HepG2 (cell line): ENCODE data around the gene PIP4K2B. TPM values are rescaled to one million over a fixed set of nuclear protein-coding genes. Genes with fewer than 3 reads are reported as not detected.

Experiments
- ARNT ChIP-seq: fragments of 450-650 bp; IDR thresholded peaks from 2 replicates; pipeline ENCODE4 v1.6.1; 2017
- EED ChIP-seq: sonication (generic); formaldehyde crosslinking; IDR thresholded peaks from 2 replicates; pipeline ENCODE4 v1.5.0; 2020; ENCODE audit warnings: mild to moderate bottlenecking, missing genetic modification reagents
- GLI4 ChIP-seq: sonication (generic); formaldehyde crosslinking; IDR thresholded peaks from 2 replicates; pipeline ENCODE4 v1.5.1; 2020; ENCODE audit warnings: missing genetic modification reagents, mild to moderate bottlenecking, moderate library complexity, borderline replicate concordance
- KMT2B ChIP-seq: IDR thresholded peaks from 2 replicates; pipeline ENCODE4 v1.6.1; 2016; ENCODE audit warnings: missing genetic modification reagents, missing compliant biosample characterization
- NCOA5 ChIP-seq: sonication (generic); formaldehyde crosslinking; IDR thresholded peaks from 2 replicates; pipeline ENCODE4 v1.4.0; 2020; ENCODE audit warnings: missing genetic modification reagents
- ONECUT2 ChIP-seq: sonication (generic); formaldehyde crosslinking; IDR thresholded peaks from 2 replicates; pipeline ENCODE4 v1.4.0; 2020; ENCODE audit warnings: missing genetic modification reagents
- ZNF260 ChIP-seq: sonication (generic); formaldehyde crosslinking; IDR thresholded peaks from 2 replicates; pipeline ENCODE4 v1.4.0; 2020; ENCODE audit warnings: missing genetic modification reagents, low read depth, mild to moderate bottlenecking, borderline replicate concordance
- ZNF264 ChIP-seq: sonication (generic); formaldehyde crosslinking; IDR thresholded peaks from 2 replicates; pipeline ENCODE4 v1.4.0; 2020; ENCODE audit warnings: missing genetic modification reagents
- ZNF431 ChIP-seq: sonication (generic); formaldehyde crosslinking; IDR thresholded peaks from 2 replicates; pipeline ENCODE4 v1.9.0; 2022; ENCODE audit warnings: missing genetic modification reagents, low read depth, mild to moderate bottlenecking, borderline replicate concordance
- ZNF670 ChIP-seq: sonication (generic); formaldehyde crosslinking; IDR thresholded peaks from 2 replicates; pipeline ENCODE4 v1.8.0; 2022; ENCODE audit warnings: mild to moderate bottlenecking, missing genetic modification reagents, borderline replicate concordance
- ZSCAN21 ChIP-seq: sonication (generic); formaldehyde crosslinking; IDR thresholded peaks from 2 replicates; pipeline ENCODE4 v1.8.0; 2022; ENCODE audit warnings: mild to moderate bottlenecking, missing genetic modification reagents, moderate library complexity, borderline replicate concordance
- polyA plus RNA-seq, 8 experiments: library from polyadenylated mRNA; depleted of rRNA in 3 of 8; stranded (reverse) in 7 of 8; unstranded in 1 of 8; fragments of >200 nt; fragmentation: Illumina TruSeq in 4 of 8; extraction: Trizol in 4 of 8; gene quantifications; 2 replicates each; pipeline versions ENCODE4 v1.2.1 to v1.2.3, GENCODE V29; 2011 to 2016; ENCODE audit warnings: low read depth in 4 of 8, missing spikeins in 1 of 8, mixed read lengths in 1 of 8; ENCODE audit not compliant: insufficient read depth in 1 of 8
- total RNA-seq, 5 experiments: library from RNA; depleted of rRNA; stranded (reverse); fragments of >200 nt; fragmentation: Illumina TruSeq; extraction: Trizol; gene quantifications; 2 replicates each; pipeline ENCODE4 v1.2.3, GENCODE V29; 2016; ENCODE audit warnings: low read depth in 1 of 5
- TF ChIP-seq, protein P1 (sequence below): sonication (generic); formaldehyde crosslinking; IDR thresholded peaks from 2 replicates; pipeline ENCODE4 v1.4.0; 2020; ENCODE audit warnings: low read depth, missing genetic modification reagents
- TF ChIP-seq, protein P2 (sequence below): IDR thresholded peaks from 2 replicates; pipeline ENCODE4 v1.6.1; 2016; ENCODE audit warnings: mild to moderate bottlenecking
- TF ChIP-seq, protein P3 (sequence below): sonication (generic); formaldehyde crosslinking; IDR thresholded peaks from 2 replicates; pipeline ENCODE4 v1.5.0; 2020; ENCODE audit warnings: missing genetic modification reagents
- TF ChIP-seq, protein P4 (sequence below): sonication (generic); formaldehyde crosslinking; IDR thresholded peaks from 2 replicates; pipeline ENCODE4 v1.5.0; 2020; ENCODE audit warnings: mild to moderate bottlenecking, missing genetic modification reagents

Gene PIP4K2B
- total and polyA plus RNA-seq, 2 of the 13 experiments (the other 11 are each of a cell fraction or from before 2014, with no cell fraction given): 20.4 to 54.0 TPM

DNA sequence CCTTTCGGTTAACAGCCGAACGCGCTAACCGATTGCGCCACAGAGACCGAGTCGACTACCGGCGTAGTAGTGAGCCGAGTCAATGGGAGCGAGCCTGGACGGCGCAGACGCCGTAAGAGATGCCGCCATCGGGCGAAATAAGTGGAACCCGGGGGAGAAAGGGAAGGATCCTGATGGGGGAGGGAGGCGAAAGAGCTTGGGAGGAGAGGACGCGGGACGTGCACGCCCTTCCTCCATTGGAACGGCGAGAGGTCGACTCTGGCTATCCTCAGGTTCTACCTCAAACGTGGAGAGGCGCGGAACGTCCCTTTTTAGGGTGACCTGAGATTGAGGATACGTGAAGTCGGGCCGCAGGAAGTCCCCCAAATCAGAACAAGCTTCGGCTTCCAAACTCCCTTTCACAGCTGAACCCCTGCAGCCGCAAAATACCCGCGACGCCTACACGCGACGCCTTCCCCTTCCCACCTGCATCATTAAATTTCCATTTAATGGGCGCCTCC is 47.5 kb downstream of the PIP4K2B start (continued):
- peak; percentile 73 for TF ChIP-seq ZNF431
- TF ChIP-seq ZNF260 (CRISPR knock-in tag): no peak; the same call in 1 of the 2 replicates
- TF ChIP-seq ZNF670 (CRISPR knock-in tag): no peak
- TF ChIP-seq ZSCAN21 (CRISPR knock-in tag): peak; percentile 37; the same call in 1 of the 2 replicates
- TF ChIP-seq, protein P1, sequence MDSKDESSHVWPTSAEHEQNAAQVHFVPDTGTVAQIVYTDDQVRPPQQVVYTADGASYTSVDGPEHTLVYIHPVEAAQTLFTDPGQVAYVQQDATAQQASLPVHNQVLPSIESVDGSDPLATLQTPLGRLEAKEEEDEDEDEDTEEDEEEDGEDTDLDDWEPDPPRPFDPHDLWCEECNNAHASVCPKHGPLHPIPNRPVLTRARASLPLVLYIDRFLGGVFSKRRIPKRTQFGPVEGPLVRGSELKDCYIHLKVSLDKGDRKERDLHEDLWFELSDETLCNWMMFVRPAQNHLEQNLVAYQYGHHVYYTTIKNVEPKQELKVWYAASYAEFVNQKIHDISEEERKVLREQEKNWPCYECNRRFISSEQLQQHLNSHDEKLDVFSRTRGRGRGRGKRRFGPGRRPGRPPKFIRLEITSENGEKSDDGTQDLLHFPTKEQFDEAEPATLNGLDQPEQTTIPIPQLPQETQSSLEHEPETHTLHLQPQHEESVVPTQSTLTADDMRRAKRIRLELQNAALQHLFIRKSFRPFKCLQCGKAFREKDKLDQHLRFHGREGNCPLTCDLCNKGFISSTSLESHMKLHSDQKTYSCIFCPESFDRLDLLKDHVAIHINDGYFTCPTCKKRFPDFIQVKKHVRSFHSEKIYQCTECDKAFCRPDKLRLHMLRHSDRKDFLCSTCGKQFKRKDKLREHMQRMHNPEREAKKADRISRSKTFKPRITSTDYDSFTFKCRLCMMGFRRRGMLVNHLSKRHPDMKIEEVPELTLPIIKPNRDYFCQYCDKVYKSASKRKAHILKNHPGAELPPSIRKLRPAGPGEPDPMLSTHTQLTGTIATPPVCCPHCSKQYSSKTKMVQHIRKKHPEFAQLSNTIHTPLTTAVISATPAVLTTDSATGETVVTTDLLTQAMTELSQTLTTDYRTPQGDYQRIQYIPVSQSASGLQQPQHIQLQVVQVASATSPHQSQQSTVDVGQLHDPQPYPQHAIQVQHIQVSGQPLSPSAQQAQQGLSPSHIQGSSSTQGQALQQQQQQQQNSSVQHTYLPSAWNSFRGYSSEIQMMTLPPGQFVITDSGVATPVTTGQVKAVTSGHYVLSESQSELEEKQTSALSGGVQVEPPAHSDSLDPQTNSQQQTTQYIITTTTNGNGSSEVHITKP: peak; percentile 62; the same call in 1 of the 2 replicates
- TF ChIP-seq, protein P2, sequence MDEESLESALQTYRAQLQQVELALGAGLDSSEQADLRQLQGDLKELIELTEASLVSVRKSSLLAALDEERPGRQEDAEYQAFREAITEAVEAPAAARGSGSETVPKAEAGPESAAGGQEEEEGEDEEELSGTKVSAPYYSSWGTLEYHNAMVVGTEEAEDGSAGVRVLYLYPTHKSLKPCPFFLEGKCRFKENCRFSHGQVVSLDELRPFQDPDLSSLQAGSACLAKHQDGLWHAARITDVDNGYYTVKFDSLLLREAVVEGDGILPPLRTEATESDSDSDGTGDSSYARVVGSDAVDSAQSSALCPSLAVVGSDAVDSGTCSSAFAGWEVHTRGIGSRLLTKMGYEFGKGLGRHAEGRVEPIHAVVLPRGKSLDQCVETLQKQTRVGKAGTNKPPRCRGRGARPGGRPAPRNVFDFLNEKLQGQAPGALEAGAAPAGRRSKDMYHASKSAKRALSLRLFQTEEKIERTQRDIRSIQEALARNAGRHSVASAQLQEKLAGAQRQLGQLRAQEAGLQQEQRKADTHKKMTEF (CRISPR knock-in tag): peak; percentile 41; the same call in 1 of the 2 replicates
- TF ChIP-seq ZNF264: no peak
- TF ChIP-seq KMT2B (CRISPR knock-in tag): peak; percentile 72; the same call in 1 of the 2 replicates
- no peak for TF ChIP-seq NCOA5 (CRISPR knock-in tag)
- no peak for TF ChIP-seq ARNT
- TF ChIP-seq GLI4 (CRISPR knock-in tag): no peak
- TF ChIP-seq EED: peak; percentile 80; the same call in 1 of the 2 replicates
- TF ChIP-seq, protein P3, sequence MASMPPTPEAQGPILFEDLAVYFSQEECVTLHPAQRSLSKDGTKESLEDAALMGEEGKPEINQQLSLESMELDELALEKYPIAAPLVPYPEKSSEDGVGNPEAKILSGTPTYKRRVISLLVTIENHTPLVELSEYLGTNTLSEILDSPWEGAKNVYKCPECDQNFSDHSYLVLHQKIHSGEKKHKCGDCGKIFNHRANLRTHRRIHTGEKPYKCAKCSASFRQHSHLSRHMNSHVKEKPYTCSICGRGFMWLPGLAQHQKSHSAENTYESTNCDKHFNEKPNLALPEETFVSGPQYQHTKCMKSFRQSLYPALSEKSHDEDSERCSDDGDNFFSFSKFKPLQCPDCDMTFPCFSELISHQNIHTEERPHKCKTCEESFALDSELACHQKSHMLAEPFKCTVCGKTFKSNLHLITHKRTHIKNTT: 0 out of 2 replicates have a peak, but pooled peaks have one; percentile 68
- peak; percentile 2; the same call in 1 of the 2 replicates for TF ChIP-seq ONECUT2 (CRISPR knock-in tag)
- TF ChIP-seq, protein P4, sequence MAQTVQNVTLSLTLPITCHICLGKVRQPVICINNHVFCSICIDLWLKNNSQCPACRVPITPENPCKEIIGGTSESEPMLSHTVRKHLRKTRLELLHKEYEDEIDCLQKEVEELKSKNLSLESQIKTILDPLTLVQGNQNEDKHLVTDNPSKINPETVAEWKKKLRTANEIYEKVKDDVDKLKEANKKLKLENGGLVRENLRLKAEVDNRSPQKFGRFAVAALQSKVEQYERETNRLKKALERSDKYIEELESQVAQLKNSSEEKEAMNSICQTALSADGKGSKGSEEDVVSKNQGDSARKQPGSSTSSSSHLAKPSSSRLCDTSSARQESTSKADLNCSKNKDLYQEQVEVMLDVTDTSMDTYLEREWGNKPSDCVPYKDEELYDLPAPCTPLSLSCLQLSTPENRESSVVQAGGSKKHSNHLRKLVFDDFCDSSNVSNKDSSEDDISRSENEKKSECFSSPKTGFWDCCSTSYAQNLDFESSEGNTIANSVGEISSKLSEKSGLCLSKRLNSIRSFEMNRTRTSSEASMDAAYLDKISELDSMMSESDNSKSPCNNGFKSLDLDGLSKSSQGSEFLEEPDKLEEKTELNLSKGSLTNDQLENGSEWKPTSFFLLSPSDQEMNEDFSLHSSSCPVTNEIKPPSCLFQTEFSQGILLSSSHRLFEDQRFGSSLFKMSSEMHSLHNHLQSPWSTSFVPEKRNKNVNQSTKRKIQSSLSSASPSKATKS (CRISPR knock-in tag): no peak
